CD8-positive, alpha-beta memory T cell (primary cell): ENCODE results near the gene ZNF865. TPM values are rescaled to one million over a fixed set of nuclear protein-coding genes. Genes with fewer than 3 reads are reported as not detected.

Experiments
- CTCF ChIA-PET: fragments of 350-600 bp; sonication (Branson Sonifier 250); formaldehyde crosslinking; loops from one replicate; lab custom pipeline; 2021; ENCODE audit warnings: antibody characterized with exemption; lab: Charles Lee
- POLR2A ChIA-PET: fragments of 350-600 bp; sonication (Branson Sonifier 250); formaldehyde crosslinking; loops from one replicate; lab custom pipeline; 2021; ENCODE audit warnings: antibody characterized with exemption; lab: Charles Lee
- DNase-seq, 5 donors: peaks; one replicate each; pipeline versions ENCODE4 v3.0.0 to v3.0.0-alpha.2; 2020 to 2022; ENCODE audit warnings: mixed read lengths in 1 of 5
- H3K27ac ChIP-seq: one replicate; pipeline ENCODE4 v1.7.0; 2013; ENCODE audit warnings: low read depth, mild to moderate bottlenecking, low read length, moderate library complexity
- H3K27me3 ChIP-seq: 2 replicates; pipeline ENCODE4 v1.7.0; 2013; ENCODE audit warnings: low read length, mild to moderate bottlenecking; ENCODE audit not compliant: insufficient read depth, poor library complexity, severe bottlenecking
- H3K36me3 ChIP-seq: 2 replicates; pipeline ENCODE4 v1.7.0; 2013; ENCODE audit warnings: mild to moderate bottlenecking, low read length, moderate library complexity; ENCODE audit not compliant: insufficient read depth
- H3K4me1 ChIP-seq: 2 replicates; pipeline ENCODE4 v1.7.0; 2013; ENCODE audit warnings: mild to moderate bottlenecking, low read length, moderate library complexity; ENCODE audit not compliant: insufficient read depth
- H3K4me3 ChIP-seq: 2 replicates; pipeline ENCODE4 v1.7.0; 2013; ENCODE audit warnings: mild to moderate bottlenecking, low read length
- H3K9me3 ChIP-seq: 2 replicates; pipeline ENCODE4 v1.7.0; 2013; ENCODE audit warnings: mild to moderate bottlenecking, low read length
- H3K27ac Mint-ChIP-seq, 8 donors: one replicate each; pipeline ENCODE4 v1.8.0; 2020 to 2021; ENCODE audit warnings: mixed read lengths in 8 of 8, mild to moderate bottlenecking in 6 of 8, inconsistent platforms in 3 of 8, moderate library complexity in 3 of 8
- H3K27me3 Mint-ChIP-seq, 2 donors: one replicate each; pipeline ENCODE4 v1.8.0; 2020 to 2021; ENCODE audit warnings: mixed read lengths in 2 of 2, mild to moderate bottlenecking in 1 of 2, moderate library complexity in 1 of 2
- H3K36me3 Mint-ChIP-seq, 3 donors: one replicate each; pipeline ENCODE4 v1.8.0; 2020 to 2021; ENCODE audit warnings: mixed read lengths in 3 of 3, inconsistent platforms in 1 of 3, mild to moderate bottlenecking in 1 of 3
- H3K4me1 Mint-ChIP-seq, 3 donors: one replicate each; pipeline ENCODE4 v1.8.0; 2020 to 2021; ENCODE audit warnings: mixed read lengths in 3 of 3, inconsistent platforms in 1 of 3, mild to moderate bottlenecking in 1 of 3
- H3K4me3 Mint-ChIP-seq, 7 donors: one replicate each; pipeline ENCODE4 v1.8.0; 2020 to 2021; ENCODE audit warnings: mixed read lengths in 7 of 7, mild to moderate bottlenecking in 6 of 7, moderate library complexity in 4 of 7, inconsistent platforms in 2 of 7
- H3K9me3 Mint-ChIP-seq, 5 donors: one replicate each; pipeline ENCODE4 v1.8.0; 2020 to 2022; ENCODE audit warnings: mixed read lengths in 5 of 5, mild to moderate bottlenecking in 3 of 5, moderate library complexity in 2 of 5, inconsistent platforms in 1 of 5
- polyA plus RNA-seq: library from polyadenylated mRNA; unstranded; fragments of 300-500 nt; fragmentation: Illumina TruSeq; gene quantifications from one replicate; pipeline ENCODE4 v1.2.3, GENCODE V29; 2021
- total RNA-seq, 2 experiments: library from RNA; stranded (reverse); gene quantifications; one replicate each; pipeline ENCODE4 v1.2.3, GENCODE V29; 2021

The ZNF865 gene
- total and polyA plus RNA-seq, 3 experiments from 2014 or later: 0.21 to 15.3 (median 12.7) TPM

DNA sequence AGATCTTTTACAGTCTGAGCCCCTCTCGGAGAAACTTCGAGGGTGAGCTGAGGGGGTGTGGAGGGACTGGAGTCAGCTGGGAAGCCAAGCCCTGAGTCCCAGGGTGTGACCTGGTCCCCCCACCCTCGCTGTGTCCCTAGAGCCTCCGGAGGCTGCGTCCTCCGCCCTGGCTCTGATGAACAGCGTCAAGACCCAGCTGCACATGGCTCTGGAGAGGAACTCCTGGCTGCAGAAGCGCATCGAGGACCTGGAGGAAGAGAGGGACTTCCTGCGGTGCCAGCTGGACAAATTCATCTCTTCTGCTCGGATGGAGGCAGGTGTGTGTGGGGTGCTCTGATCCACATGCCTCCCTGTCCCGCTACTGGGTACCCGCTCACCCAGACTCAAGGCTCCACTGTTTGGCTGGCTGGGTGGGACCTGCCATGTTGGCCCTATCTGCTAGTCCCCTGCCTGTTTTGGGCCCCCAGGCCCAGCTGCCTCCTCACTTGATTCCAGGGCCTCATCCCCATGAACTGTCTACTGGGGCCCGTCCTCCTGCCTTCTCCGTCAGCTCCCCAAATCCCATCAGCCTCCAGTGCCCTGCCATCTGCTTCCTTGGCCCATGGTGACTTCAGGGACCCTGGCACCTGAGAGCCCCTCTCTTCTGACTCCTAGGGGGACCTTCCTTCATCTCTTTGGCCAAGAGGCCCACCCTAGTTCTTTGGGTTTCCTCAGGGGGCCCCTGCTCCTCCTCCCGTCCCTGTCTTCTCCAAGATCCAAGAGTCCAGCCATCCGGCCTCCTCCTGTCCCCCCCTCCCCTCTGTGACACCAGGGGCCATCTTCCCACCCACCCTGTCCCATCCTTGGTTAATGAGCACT lies 44.0 kb downstream of the ZNF865 start:
- no peak for DNase-seq
- peaks cover 11 to 35% (median 17%) of the 10 kb centered on the region in 3 donors for H3K4me1 Mint-ChIP-seq
- peaks cover 17% of the 10 kb centered on the region for H3K4me1 ChIP-seq
- H3K27me3 Mint-ChIP-seq: peaks cover 0 to 7% of the 10 kb centered on the region in 2 donors
- H3K4me3 Mint-ChIP-seq: peak overlapping the region in 6 of 7 donors; percentile 55 to 80 (median 72)
- H3K36me3 ChIP-seq: peaks cover 4% of the 10 kb centered on the region
- peak overlapping the region; percentile 69 for H3K27ac ChIP-seq
- no peaks in the 10 kb centered on the region for H3K9me3 ChIP-seq
- H3K9me3 Mint-ChIP-seq: peaks cover 0 to 3% (median 0%) of the 10 kb centered on the region in 5 donors
- H3K27me3 ChIP-seq: no peaks in the 10 kb centered on the region
- peaks cover 0 to 16% (median 0%) of the 10 kb centered on the region in 3 donors for H3K36me3 Mint-ChIP-seq
- CTCF ChIA-PET: interaction anchor here (0.8 to 3.9 kb wide), 3 partner anchors 10 to 17 kb away, joined by 3 to 26 read pairs (median 3); no protein-coding TSS in a partner anchor
- no peak overlapping the region for H3K4me3 ChIP-seq
- peak overlapping the region in 2 of 8 donors; percentile 46 to 70 for H3K27ac Mint-ChIP-seq
- POLR2A ChIA-PET: interaction anchor here (0.5 kb wide), 1 partner anchor 23 kb away, joined by 4 read pairs; no protein-coding TSS in a partner anchor

DNA sequence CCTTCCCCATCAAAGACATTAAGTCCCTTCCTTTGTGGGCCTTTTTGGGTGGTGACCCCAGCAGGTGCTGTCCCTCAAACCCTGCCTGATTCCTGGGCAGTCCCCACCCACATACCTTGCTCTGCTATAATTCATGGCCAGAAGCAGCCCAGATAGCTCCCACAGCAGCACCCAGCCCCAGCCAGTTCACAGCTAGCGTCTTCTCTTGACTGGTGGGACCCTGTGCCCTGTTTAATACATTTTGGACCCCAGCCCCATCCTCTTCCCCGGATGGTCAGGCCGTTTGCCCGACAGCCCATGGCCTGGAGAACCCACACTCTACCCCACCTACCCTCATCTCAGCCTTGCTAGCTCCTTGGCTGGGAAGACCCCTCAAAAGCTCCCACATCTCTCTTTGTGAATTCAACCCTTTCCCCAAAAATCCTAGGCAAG lies 44.7 kb downstream of the ZNF865 start:
- H3K27me3 ChIP-seq: no peaks in the 10 kb centered on the region
- no peaks in the 10 kb centered on the region for H3K9me3 ChIP-seq
- Mint-ChIP-seq H3K4me1 (peaks cover 10 to 33% (median 16%) of the 10 kb centered on the region in 3 donors), H3K4me3 (peak overlapping the region in 5 of 7 donors; percentile 28 to 82 (median 41)), H3K27ac (no peak overlapping the region), H3K27me3 (peaks cover 0 to 7% of the 10 kb centered on the region in 2 donors), H3K9me3 (peaks cover 0 to 3% (median 0%) of the 10 kb centered on the region in 5 donors), H3K36me3 (peaks cover 0 to 16% (median 0%) of the 10 kb centered on the region in 3 donors)
- ChIA-PET POLR2A (interaction anchor here (0.5 kb wide), 1 partner anchor 26 kb away, joined by 3 read pairs; the partner anchor contains the start of gene ZNF784), CTCF (interaction anchor here (3.9 kb wide), 1 partner anchor 18 kb away, joined by 26 read pairs; no protein-coding TSS in a partner anchor)
- peaks cover 16% of the 10 kb centered on the region for H3K4me1 ChIP-seq
- no peak for DNase-seq
- no peak overlapping the region for H3K27ac ChIP-seq
- H3K4me3 ChIP-seq: no peak overlapping the region
- H3K36me3 ChIP-seq: peaks cover 4% of the 10 kb centered on the region

DNA sequence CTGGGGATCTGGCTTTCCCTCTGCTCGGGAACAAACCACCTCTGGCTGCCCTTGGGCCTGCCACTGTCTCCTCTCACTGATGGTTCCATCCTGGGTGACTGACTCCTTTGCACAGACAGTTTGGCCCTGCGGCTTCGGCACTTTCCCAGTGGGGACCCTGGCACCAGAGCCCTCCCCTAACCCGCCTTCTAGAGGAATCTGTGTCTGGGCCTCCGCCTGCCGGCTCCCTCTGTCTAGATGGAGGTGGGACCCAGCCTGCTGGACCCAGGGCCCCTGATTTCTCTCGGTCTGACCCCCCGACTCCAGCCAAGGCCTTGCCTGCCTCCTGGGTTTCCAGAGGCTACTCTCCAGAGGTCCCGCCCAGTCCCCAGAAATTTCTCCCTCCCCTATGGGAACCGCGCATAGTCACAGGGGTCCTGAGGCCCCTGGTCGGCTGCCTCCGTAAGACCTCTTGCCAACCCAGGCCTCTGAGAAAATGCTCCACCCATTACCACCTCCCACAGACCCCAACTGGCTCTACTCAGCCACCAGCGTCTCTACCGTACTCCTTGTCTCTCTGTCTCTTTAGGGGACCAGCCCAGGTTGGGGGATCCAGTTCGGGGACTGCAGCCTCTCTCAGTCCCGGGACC lies 45.3 kb downstream of the ZNF865 start:
- no peak overlapping the region for H3K4me3 ChIP-seq
- Mint-ChIP-seq H3K27ac (peak overlapping the region in 3 of 8 donors; percentile 23 to 60 (median 42)), H3K9me3 (peaks cover 0 to 3% (median 0%) of the 10 kb centered on the region in 5 donors), H3K4me3 (peak overlapping the region in 5 of 7 donors; percentile 23 to 82 (median 39)), H3K36me3 (peaks cover 0 to 15% (median 0%) of the 10 kb centered on the region in 3 donors), H3K4me1 (peaks cover 11 to 32% (median 14%) of the 10 kb centered on the region in 3 donors), H3K27me3 (peaks cover 0 to 7% of the 10 kb centered on the region in 2 donors)
- peaks cover 19% of the 10 kb centered on the region for H3K4me1 ChIP-seq
- H3K27ac ChIP-seq: no peak overlapping the region
- no peaks in the 10 kb centered on the region for H3K36me3 ChIP-seq
- no peaks in the 10 kb centered on the region for H3K9me3 ChIP-seq
- no peak for DNase-seq
- ChIA-PET CTCF (interaction anchor here (3.9 kb wide), 1 partner anchor 19 kb away, joined by 26 read pairs; no protein-coding TSS in a partner anchor), POLR2A (interaction anchor here (0.5 kb wide), 1 partner anchor 26 kb away, joined by 3 read pairs; the partner anchor contains the start of gene ZNF784)
- H3K27me3 ChIP-seq: no peaks in the 10 kb centered on the region

DNA sequence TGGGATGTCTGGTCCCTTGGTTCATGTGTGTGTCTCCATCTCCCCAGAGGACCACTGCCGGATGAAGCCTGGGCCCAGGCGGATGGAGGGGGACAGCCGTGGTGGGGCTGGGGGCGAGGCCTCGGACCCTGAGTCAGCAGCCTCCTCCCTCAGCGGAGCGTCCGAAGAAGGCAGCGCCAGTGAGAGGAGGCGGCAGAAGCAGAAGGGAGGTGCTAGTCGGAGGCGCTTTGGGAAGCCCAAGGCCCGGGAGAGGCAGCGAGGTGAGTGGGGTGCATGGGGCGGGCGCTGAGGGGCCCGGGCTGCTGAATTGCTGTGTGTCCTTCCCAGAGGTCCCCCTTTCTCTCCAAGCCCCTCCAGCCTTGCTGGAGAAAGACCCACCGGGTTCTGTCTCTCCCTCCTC lies 45.8 kb downstream of the ZNF865 start:
- no peak overlapping the region for H3K4me3 ChIP-seq
- Mint-ChIP-seq H3K4me1 (peaks cover 15 to 36% (median 19%) of the 10 kb centered on the region in 3 donors), H3K9me3 (peaks cover 0 to 3% (median 0%) of the 10 kb centered on the region in 5 donors), H3K27me3 (peaks cover 0 to 7% of the 10 kb centered on the region in 2 donors), H3K4me3 (peak overlapping the region in 1 of 7 donors; percentile 60), H3K27ac (peak overlapping the region in 2 of 8 donors; percentile 29 to 60), H3K36me3 (peaks cover 0 to 19% (median 0%) of the 10 kb centered on the region in 3 donors)
- POLR2A ChIA-PET: no interaction called here
- DNase-seq: no peak
- no peak overlapping the region for H3K27ac ChIP-seq
- no peaks in the 10 kb centered on the region for H3K27me3 ChIP-seq
- peaks cover 24% of the 10 kb centered on the region for H3K4me1 ChIP-seq
- CTCF ChIA-PET: no interaction called here
- H3K9me3 ChIP-seq: no peaks in the 10 kb centered on the region
- no peaks in the 10 kb centered on the region for H3K36me3 ChIP-seq

DNA sequence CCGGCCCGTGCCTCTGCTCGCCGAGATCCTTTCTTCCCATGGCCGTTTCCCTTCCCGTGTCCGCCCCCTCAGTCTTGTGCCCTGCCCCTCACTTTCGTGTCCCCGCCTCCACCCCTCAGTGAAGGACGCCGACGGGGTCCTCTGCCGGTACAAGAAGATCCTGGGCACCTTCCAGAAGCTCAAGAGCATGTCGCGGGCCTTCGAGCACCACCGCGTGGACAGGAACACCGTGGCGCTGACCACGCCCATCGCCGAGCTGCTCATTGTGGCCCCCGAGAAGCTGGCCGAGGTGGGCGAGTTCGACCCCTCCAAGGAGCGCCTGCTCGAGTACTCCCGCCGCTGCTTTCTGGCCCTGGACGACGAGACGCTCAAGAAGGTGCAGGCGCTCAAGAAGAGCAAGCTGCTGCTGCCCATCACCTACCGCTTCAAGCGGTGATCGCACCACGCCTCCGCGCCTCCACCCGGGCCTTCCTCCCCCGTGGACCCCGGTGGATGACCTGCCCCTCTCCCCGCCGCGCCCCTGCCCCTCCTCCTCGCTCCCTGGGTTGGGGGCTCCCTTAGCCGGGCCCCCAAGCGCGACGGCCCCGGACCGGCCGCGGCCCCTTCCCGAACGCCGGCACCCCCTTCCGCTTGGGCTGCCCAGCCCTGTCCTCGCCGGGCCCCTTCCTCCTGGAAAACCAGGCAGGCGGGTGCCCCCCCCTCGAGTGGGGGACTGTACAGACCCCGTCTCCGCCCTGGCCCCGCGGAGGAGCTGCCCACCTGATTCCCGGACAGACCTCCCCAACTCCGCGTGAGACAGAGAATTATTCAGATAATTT lies 47.1 kb downstream of the ZNF865 start:
- POLR2A ChIA-PET: interaction anchor here (1.3 kb wide), 2 partner anchors 9 to 20 kb away, joined by 3 to 7 read pairs; partner anchors contain the start of gene ZNF581
- H3K27me3 Mint-ChIP-seq: peaks cover 0 to 7% of the 10 kb centered on the region in 2 donors
- H3K9me3 Mint-ChIP-seq: peaks cover 0 to 3% (median 0%) of the 10 kb centered on the region in 5 donors
- peaks cover 34% of the 10 kb centered on the region for H3K4me1 ChIP-seq
- DNase-seq: peak in 1 of 5 donors; percentile 65
- H3K36me3 ChIP-seq: no peaks in the 10 kb centered on the region
- no peak overlapping the region for H3K27ac ChIP-seq
- peak overlapping the region in 3 of 7 donors; percentile 10 to 60 (median 37) for H3K4me3 Mint-ChIP-seq
- no peak overlapping the region for H3K4me3 ChIP-seq
- H3K4me1 Mint-ChIP-seq: peaks cover 24 to 43% (median 25%) of the 10 kb centered on the region in 3 donors
- CTCF ChIA-PET: interaction anchor here (0.7 to 2.6 kb wide), 8 partner anchors 8 to 393 kb away, joined by 3 to 22 read pairs (median 4); partner anchors contain the start of genes FIZ1 and ZNF581
- H3K27me3 ChIP-seq: no peaks in the 10 kb centered on the region
- H3K27ac Mint-ChIP-seq: peak overlapping the region in 2 of 8 donors; percentile 29 to 63
- peaks cover 0 to 25% (median 0%) of the 10 kb centered on the region in 3 donors for H3K36me3 Mint-ChIP-seq
- H3K9me3 ChIP-seq: no peaks in the 10 kb centered on the region

DNA sequence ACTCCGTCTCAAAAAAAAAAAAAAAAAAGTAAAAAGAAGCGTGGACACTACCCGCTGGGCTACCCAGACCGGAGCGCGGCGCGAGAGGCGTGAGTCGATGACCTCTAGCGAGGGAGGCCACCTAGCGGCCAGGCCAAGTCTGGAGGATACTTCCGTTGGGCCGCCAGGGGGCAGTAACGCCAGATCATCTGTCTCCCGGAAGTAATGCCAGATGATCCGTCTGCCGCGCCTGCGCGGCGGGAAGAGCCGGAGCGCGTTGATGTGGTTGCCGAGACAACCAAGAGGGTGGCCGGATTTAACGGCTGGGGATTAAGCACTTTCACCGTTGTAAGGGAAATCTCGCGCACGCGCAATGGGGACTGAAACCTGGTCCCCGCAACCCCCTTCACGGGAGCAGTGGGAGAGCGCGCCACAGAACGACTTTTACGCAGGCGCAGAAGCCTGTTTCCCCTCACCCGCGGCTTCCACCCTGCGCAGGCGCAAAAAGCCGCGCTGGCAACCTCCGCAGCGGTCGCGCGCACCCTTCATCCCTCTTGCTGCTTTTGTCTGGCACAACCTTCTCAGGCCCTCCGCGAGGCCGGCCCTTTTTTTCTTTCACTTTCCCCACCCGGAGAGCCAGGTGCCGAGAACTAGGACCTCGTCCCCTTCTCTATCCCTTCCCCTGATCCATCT lies 48.3 kb downstream of the ZNF865 start:
- Mint-ChIP-seq H3K27me3 (peaks cover 0 to 7% of the 10 kb centered on the region in 2 donors), H3K36me3 (peaks cover 0 to 30% (median 2%) of the 10 kb centered on the region in 3 donors), H3K27ac (peak overlapping the region; percentile 96 to 99 (median 98)), H3K9me3 (peaks cover 0 to 3% (median 0%) of the 10 kb centered on the region in 5 donors), H3K4me3 (peak overlapping the region; percentile 90 to 97 (median 95)), H3K4me1 (peaks cover 31 to 48% (median 32%) of the 10 kb centered on the region in 3 donors)
- ChIA-PET CTCF (interaction anchor here (0.7 to 2.6 kb wide), 20 partner anchors 9 to 607 kb away, joined by 3 to 22 read pairs (median 4); partner anchors contain the start of genes FIZ1, ZNF581, ZNF784 and ZNF865), POLR2A (interaction anchor here (0.6 to 1.8 kb wide), 20 partner anchors 8 to 1464 kb away, joined by 3 to 23 read pairs (median 4); partner anchors contain the start of genes FIZ1, ISOC2, KMT5C and MBOAT7)
- no peaks in the 10 kb centered on the region for H3K9me3 ChIP-seq
- peaks cover 38% of the 10 kb centered on the region for H3K4me1 ChIP-seq
- DNase-seq: peak; percentile 99 to 100 (median 99)
- H3K27me3 ChIP-seq: no peaks in the 10 kb centered on the region
- no peaks in the 10 kb centered on the region for H3K36me3 ChIP-seq
- peak overlapping the region; percentile 91 for H3K27ac ChIP-seq
- peak overlapping the region; percentile 89 for H3K4me3 ChIP-seq
